HCT116 (cell line): ENCODE measurements around the gene PCDH18. TPM values are rescaled to one million over a fixed set of nuclear protein-coding genes. Genes with fewer than 3 reads are reported as not detected.

Experiments
- ATAC-seq: fragments of 200-7000 bp; cut with Tn5 transposase; 2 replicates; pipeline ENCODE4 v1.9.1; 2020; ENCODE audit warnings: mild to moderate bottlenecking, moderate library complexity
- BruUV-seq: library from RNA; stranded (reverse); fragments of 400-500 nt; replicated peaks from 2 replicates; lab custom pipeline; 2021; lab: Mats Ljungman, UMichigan
- CTCF ChIA-PET: fragments of 300-600 bp; sonication (Branson Sonifier 250); formaldehyde crosslinking; loops from one replicate; lab custom pipeline; 2021; ENCODE audit warnings: antibody characterized with exemption; lab: Charles Lee
- POLR2A ChIA-PET: fragments of 300-600, 350-600 bp; sonication (Branson Sonifier 250); formaldehyde crosslinking; loops from one replicate; lab custom pipeline; 2021; ENCODE audit warnings: antibody characterized with exemption; lab: Charles Lee
- RAD21 ChIA-PET, 2 experiments: fragments of 300-600 bp; sonication (Branson Sonifier 250); formaldehyde crosslinking; loops; one replicate each; lab custom pipeline; 2023; ENCODE audit warnings: low total read pairs in 2 of 2; ENCODE audit not compliant: uncharacterized antibody in 2 of 2, unreplicated experiment in 2 of 2, low non-redundant PET in 1 of 2; lab: Charles Lee
- DNase-seq: peaks from one replicate; pipeline ENCODE4 v3.0.0-alpha.2; 2010; ENCODE audit warnings: low read depth, low spot score
- H2AFZ ChIP-seq: fragments of 200-600 bp; shearing (Covaris generic), sonication (generic); 2 replicates; pipeline ENCODE4 v1.6.1; 2017; ENCODE audit warnings: low read depth, mixed run types, mixed read lengths, antibody characterized with exemption, low read length; ENCODE audit not compliant: poor library complexity, severe bottlenecking
- H3K27ac ChIP-seq: 2 replicates; pipeline ENCODE4 v1.5.1; 2012; ENCODE audit warnings: low read depth, low read length
- H3K27me3 ChIP-seq: fragments of 200-600 bp; sonication (generic); 2 replicates; pipeline ENCODE4 v1.6.1; 2016; ENCODE audit warnings: mixed run types, low read length, mixed read lengths; ENCODE audit not compliant: insufficient read depth
- H3K36me3 ChIP-seq, 2 experiments: fragments of 200-500 bp in 1 of 2; fragments of 200-600 bp in 1 of 2; sonication (Bioruptor generic) in 1 of 2; sonication (generic) in 1 of 2; 2 replicates each; pipeline versions ENCODE4 v1.5.1 to v1.6.1; 2014 to 2016; ENCODE audit warnings: low read length in 2 of 2, inconsistent platforms in 1 of 2, mixed read lengths in 1 of 2, mixed run types in 1 of 2; ENCODE audit not compliant: insufficient read depth in 2 of 2, control insufficient read depth in 1 of 2
- H3K4me1 ChIP-seq, 2 experiments: fragments of 200-600 bp in 1 of 2; sonication (generic) in 1 of 2; 2 replicates each; pipeline versions ENCODE4 v1.5.1 to v1.6.1; 2012 to 2017; ENCODE audit warnings: low read length in 2 of 2, inconsistent platforms in 1 of 2, mild to moderate bottlenecking in 1 of 2, mixed read lengths in 1 of 2, mixed run types in 1 of 2, moderate library complexity in 1 of 2; ENCODE audit not compliant: insufficient read depth in 2 of 2, control insufficient read depth in 1 of 2
- H3K4me2 ChIP-seq: fragments of 200-600 bp; sonication (generic); 2 replicates; pipeline ENCODE4 v1.6.1; 2017; ENCODE audit warnings: mixed run types, low read length, mixed read lengths
- H3K4me3 ChIP-seq, 2 experiments: fragments of 200-600 bp in 1 of 2; sonication (generic) in 1 of 2; replicated peaks in 1 of 2; 2 replicates each; pipeline ENCODE4 v1.5.1; 2011 to 2016; ENCODE audit warnings: low read length in 2 of 2, control low read depth in 1 of 2, low read depth in 1 of 2, mild to moderate bottlenecking in 1 of 2, mixed read lengths in 1 of 2, mixed run types in 1 of 2
- H3K79me2 ChIP-seq: fragments of 200-600 bp; sonication (generic); 2 replicates; pipeline ENCODE4 v1.6.1; 2017; ENCODE audit warnings: mild to moderate bottlenecking, mixed run types, low read length, moderate library complexity, mixed read lengths; ENCODE audit not compliant: insufficient read depth
- H3K9ac ChIP-seq: fragments of 200-600 bp; sonication (generic); 2 replicates; pipeline ENCODE4 v1.6.1; 2016; ENCODE audit warnings: low read length, mixed read lengths
- H3K9me2 ChIP-seq: fragments of 200-600 bp; sonication (generic), shearing (Covaris generic); 2 replicates; pipeline ENCODE4 v1.6.1; 2017; ENCODE audit warnings: mixed run types, mild to moderate bottlenecking, moderate library complexity; ENCODE audit not compliant: insufficient read depth
- H3K9me3 ChIP-seq, 2 experiments: fragments of 200-500 bp in 1 of 2; fragments of 200-600 bp in 1 of 2; sonication (Bioruptor generic) in 1 of 2; sonication (generic) in 1 of 2; 2 replicates each; pipeline ENCODE4 v1.6.1; 2014 to 2017; ENCODE audit warnings: low read length in 2 of 2, mixed read lengths in 2 of 2, inconsistent platforms in 1 of 2, low read depth in 1 of 2, mild to moderate bottlenecking in 1 of 2, mixed run types in 1 of 2, moderate library complexity in 1 of 2; ENCODE audit not compliant: control insufficient read depth in 1 of 2, insufficient read depth in 1 of 2
- H4K20me1 ChIP-seq: fragments of 200-600 bp; sonication (generic), shearing (Covaris generic); 2 replicates; pipeline ENCODE4 v1.6.1; 2017; ENCODE audit warnings: mixed run types, mild to moderate bottlenecking, moderate library complexity; ENCODE audit not compliant: insufficient read depth
- CTCF ChIP-seq, 3 experiments: fragments of 200-600 bp in 1 of 3; sonication (generic) in 1 of 3; IDR thresholded peaks in 2 of 3; conservative IDR thresholded peaks in 1 of 3; 2 replicates each; pipeline ENCODE4 v1.5.1; 2012 to 2017; ENCODE audit warnings: low read depth in 2 of 3, low read length in 2 of 3, antibody characterized with exemption in 1 of 3, borderline replicate concordance in 1 of 3, control low read depth in 1 of 3, mild to moderate bottlenecking in 1 of 3, mixed read lengths in 1 of 3, mixed run types in 1 of 3, moderate library complexity in 1 of 3; ENCODE audit not compliant: insufficient read depth in 1 of 3
- EGR1 ChIP-seq: IDR thresholded peaks from 2 replicates; pipeline ENCODE4 v1.6.1; 2012; ENCODE audit warnings: low read depth
- EZH2phosphoT487 ChIP-seq: fragments of 200-600 bp; IDR thresholded peaks from 2 replicates; pipeline ENCODE4 v1.6.1; 2018; ENCODE audit warnings: antibody characterized with exemption, borderline replicate concordance
- FOSL1 ChIP-seq: IDR thresholded peaks from 2 replicates; pipeline ENCODE4 v1.6.1; 2012; ENCODE audit warnings: low read depth
- JUND ChIP-seq: IDR thresholded peaks from 2 replicates; pipeline ENCODE4 v1.6.1; 2012
- RAD21 ChIP-seq: IDR thresholded peaks from 2 replicates; pipeline ENCODE4 v1.6.1; 2012; ENCODE audit warnings: low read depth, mild to moderate bottlenecking
- ZFX ChIP-seq: fragments of 450-650 bp; IDR thresholded peaks from 2 replicates; pipeline ENCODE4 v1.6.1; 2017
- ZNF274 ChIP-seq: fragments of 200-500 bp; sonication (Bioruptor generic); IDR thresholded peaks from 2 replicates; pipeline ENCODE4 v1.6.1; 2014; ENCODE audit warnings: mild to moderate bottlenecking, low read depth, low read length, inconsistent platforms
- intact Hi-C: fragments of 100-400 bp; cut with micrococcal nuclease; formaldehyde crosslinking; loops from 2 replicates; pipeline ENCODE4 v1.10.0; 2022
- total RNA-seq: library from RNA; stranded (reverse); gene quantifications from one replicate; pipeline ENCODE4 v1.2.1, GENCODE V29; 2021; ENCODE audit not compliant: unreplicated experiment
- TF ChIP-seq, protein P1 (sequence below): IDR thresholded peaks from 2 replicates; pipeline ENCODE4 v1.6.1; 2012
- TF ChIP-seq, protein P2 (sequence below): IDR thresholded peaks from 2 replicates; pipeline ENCODE4 v1.6.1; 2012; ENCODE audit warnings: low read depth

The PCDH18 gene
- total RNA-seq, 1 experiment from 2014 or later = 0.17 TPM

DNA sequence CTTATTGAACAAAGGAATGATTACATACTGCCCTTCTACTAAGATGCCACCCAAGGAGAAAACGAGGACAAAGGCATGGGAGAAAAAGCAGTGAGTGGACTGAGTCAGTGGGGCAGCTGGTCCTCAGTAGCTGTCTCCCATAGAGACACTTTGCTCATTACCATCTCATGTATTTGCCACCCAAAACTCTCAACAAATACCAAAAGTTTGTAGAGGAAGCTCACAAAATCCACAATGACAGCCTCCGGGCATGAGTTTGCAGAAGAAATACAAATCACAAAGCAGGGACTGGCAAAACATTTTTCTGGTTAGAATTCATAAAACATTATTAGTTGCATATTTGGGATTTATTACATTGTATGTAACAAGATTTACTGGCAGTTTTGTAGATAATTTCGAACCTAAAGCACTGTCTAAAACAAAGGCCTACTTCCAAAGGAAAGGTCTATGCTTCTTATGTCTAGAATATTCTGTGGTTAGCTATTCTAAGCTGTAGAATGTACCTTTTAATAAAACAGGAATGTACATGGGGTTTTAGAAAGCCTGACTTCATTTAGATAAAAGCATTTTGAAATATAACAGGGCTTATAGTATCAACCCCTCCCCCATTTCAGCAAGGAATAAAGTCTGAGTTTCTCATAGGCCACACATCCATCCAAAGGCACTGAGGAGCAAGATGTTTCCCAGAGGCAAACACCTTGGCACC, 17.7 kb downstream of the PCDH18 start:
- H3K9me2 ChIP-seq = no peaks in the 10 kb centered on the region
- ChIA-PET RAD21 (no interaction called here), POLR2A (no interaction called here), CTCF (no interaction called here)
- H3K79me2 ChIP-seq = no peaks in the 10 kb centered on the region
- no peak overlapping the region for H3K4me3 ChIP-seq
- intact Hi-C loops = no loop called here
- TF ChIP-seq EZH2phosphoT487 (no peak), CTCF (IDR thresholded peaks at IDR 0.05 in 2 of 3, conservative IDR thresholded peaks at IDR 0.05 in 1 of 3; ENCODE audit: borderline replicate concordance in 1 of 3, insufficient read depth in 1 of 3, low read depth in 2 of 3, low read length in 2 of 3) (no peak), RAD21 (no peak), FOSL1 (no peak), ZFX (no peak), ZNF274 (no peak), JUND (no peak), EGR1 (no peak)
- TF ChIP-seq, protein P1, sequence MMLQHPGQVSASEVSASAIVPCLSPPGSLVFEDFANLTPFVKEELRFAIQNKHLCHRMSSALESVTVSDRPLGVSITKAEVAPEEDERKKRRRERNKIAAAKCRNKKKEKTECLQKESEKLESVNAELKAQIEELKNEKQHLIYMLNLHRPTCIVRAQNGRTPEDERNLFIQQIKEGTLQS = no peak
- TF ChIP-seq, protein P2, sequence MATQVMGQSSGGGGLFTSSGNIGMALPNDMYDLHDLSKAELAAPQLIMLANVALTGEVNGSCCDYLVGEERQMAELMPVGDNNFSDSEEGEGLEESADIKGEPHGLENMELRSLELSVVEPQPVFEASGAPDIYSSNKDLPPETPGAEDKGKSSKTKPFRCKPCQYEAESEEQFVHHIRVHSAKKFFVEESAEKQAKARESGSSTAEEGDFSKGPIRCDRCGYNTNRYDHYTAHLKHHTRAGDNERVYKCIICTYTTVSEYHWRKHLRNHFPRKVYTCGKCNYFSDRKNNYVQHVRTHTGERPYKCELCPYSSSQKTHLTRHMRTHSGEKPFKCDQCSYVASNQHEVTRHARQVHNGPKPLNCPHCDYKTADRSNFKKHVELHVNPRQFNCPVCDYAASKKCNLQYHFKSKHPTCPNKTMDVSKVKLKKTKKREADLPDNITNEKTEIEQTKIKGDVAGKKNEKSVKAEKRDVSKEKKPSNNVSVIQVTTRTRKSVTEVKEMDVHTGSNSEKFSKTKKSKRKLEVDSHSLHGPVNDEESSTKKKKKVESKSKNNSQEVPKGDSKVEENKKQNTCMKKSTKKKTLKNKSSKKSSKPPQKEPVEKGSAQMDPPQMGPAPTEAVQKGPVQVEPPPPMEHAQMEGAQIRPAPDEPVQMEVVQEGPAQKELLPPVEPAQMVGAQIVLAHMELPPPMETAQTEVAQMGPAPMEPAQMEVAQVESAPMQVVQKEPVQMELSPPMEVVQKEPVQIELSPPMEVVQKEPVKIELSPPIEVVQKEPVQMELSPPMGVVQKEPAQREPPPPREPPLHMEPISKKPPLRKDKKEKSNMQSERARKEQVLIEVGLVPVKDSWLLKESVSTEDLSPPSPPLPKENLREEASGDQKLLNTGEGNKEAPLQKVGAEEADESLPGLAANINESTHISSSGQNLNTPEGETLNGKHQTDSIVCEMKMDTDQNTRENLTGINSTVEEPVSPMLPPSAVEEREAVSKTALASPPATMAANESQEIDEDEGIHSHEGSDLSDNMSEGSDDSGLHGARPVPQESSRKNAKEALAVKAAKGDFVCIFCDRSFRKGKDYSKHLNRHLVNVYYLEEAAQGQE = no peak
- no TSS peak for BruUV-seq
- no peaks in the 10 kb centered on the region for H3K9me3 ChIP-seq
- no peaks in the 10 kb centered on the region for H3K27me3 ChIP-seq
- H3K4me2 ChIP-seq = no peak overlapping the region
- H3K4me1 ChIP-seq = peaks cover 13 to 24% of the 10 kb centered on the region in 2 experiments
- DNase-seq (no peak), ATAC-seq (no peak)
- H2AFZ ChIP-seq = no peak overlapping the region
- no peak overlapping the region for H3K27ac ChIP-seq
- no peaks in the 10 kb centered on the region for H4K20me1 ChIP-seq
- H3K9ac ChIP-seq = no peak overlapping the region
- H3K36me3 ChIP-seq = no peaks in the 10 kb centered on the region
